Endothelial cell of umbilical vein (primary cell): ENCODE data around the gene ZNF12. TPM values are rescaled to one million over a fixed set of nuclear protein-coding genes. Genes with fewer than 3 reads are reported as not detected.
"Not testable (repeated sequence)": the region's sequence is repeated elsewhere in the genome, so short reads cannot be mapped to it uniquely, and the experiment has no call there.

ENCODE experiments used
- BruUV-seq: library from RNA; stranded (reverse); fragments of 400-500 nt; replicated peaks from 2 replicates; lab custom pipeline; 2021; lab: Mats Ljungman, UMichigan
- CTCF ChIA-PET: fragments of 300-600, 350-600 bp; sonication (Branson Sonifier 250); formaldehyde crosslinking; loops from one replicate; lab custom pipeline; 2021; ENCODE audit warnings: antibody characterized with exemption, inconsistent platforms; lab: Charles Lee
- POLR2A ChIA-PET: fragments of 300-600, 350-600 bp; sonication (Branson Sonifier 250); formaldehyde crosslinking; loops from one replicate; lab custom pipeline; 2021; ENCODE audit warnings: antibody characterized with exemption, inconsistent platforms; lab: Charles Lee
- DNase-seq: peaks from one replicate; pipeline ENCODE4 v3.0.0-alpha.2; 2011; ENCODE audit warnings: low read depth, low spot score
- FAIRE-seq: peaks from 2 replicates; lab custom pipeline; 2011; peaks lifted over from hg19 to GRCh38; lab: Jason Lieb, UNC
- H2AFZ ChIP-seq: 2 replicates; pipeline ENCODE4 v1.6.0; 2012; ENCODE audit warnings: low read depth, low read length, control low read depth, inconsistent platforms
- H3K27ac ChIP-seq: 2 replicates; pipeline ENCODE4 v1.5.1; 2011; ENCODE audit warnings: low read depth, mild to moderate bottlenecking, control low read depth, low read length, moderate library complexity; ENCODE audit not compliant: insufficient read depth
- H3K27me3 ChIP-seq, 2 experiments: 2 replicates each; pipeline versions ENCODE4 v1.6.0 to v1.6.1; 2011; ENCODE audit warnings: low read length in 2 of 2, mixed read lengths in 1 of 2; ENCODE audit not compliant: control insufficient read depth in 2 of 2, insufficient read depth in 2 of 2
- H3K36me3 ChIP-seq, 2 experiments: 2 replicates in 1 of 2; 3 replicates in 1 of 2; pipeline ENCODE4 v1.5.1; 2011; ENCODE audit warnings: low read length in 2 of 2, mild to moderate bottlenecking in 1 of 2, moderate library complexity in 1 of 2; ENCODE audit not compliant: control insufficient read depth in 2 of 2, insufficient read depth in 2 of 2; ENCODE audit errors: extremely low read depth in 1 of 2
- H3K4me1 ChIP-seq: 3 replicates; pipeline ENCODE4 v1.5.1; 2011; ENCODE audit warnings: mild to moderate bottlenecking, low read length; ENCODE audit not compliant: control insufficient read depth, insufficient read depth; ENCODE audit errors: extremely low read depth
- H3K4me2 ChIP-seq: 2 replicates; pipeline ENCODE4 v1.6.1; 2011; ENCODE audit warnings: low read length, control low read depth, mixed read lengths; ENCODE audit not compliant: insufficient read depth
- H3K4me3 ChIP-seq, 3 experiments: fragments of 200-600 bp in 1 of 3; sonication (generic), shearing (Covaris generic) in 1 of 3; replicated peaks in 1 of 3; 2 replicates each; pipeline ENCODE4 v1.5.1; 2011 to 2016; ENCODE audit warnings: control low read depth in 3 of 3, low read length in 3 of 3, mild to moderate bottlenecking in 2 of 3, inconsistent platforms in 1 of 3, low read depth in 1 of 3, moderate library complexity in 1 of 3; ENCODE audit not compliant: insufficient read depth in 1 of 3
- H3K79me2 ChIP-seq: 2 replicates; pipeline ENCODE4 v1.6.0; 2012; ENCODE audit warnings: low read length, inconsistent platforms; ENCODE audit not compliant: control insufficient read depth, insufficient read depth
- H3K9ac ChIP-seq: replicated peaks from 2 replicates; pipeline ENCODE3; 2011; ENCODE audit warnings: low read length, control low read depth; ENCODE audit not compliant: insufficient read depth; ENCODE audit errors: extremely low read depth
- H3K9me1 ChIP-seq: replicated peaks from 3 replicates; pipeline ENCODE4 v1.6.0; 2011; ENCODE audit warnings: mild to moderate bottlenecking, low read length; ENCODE audit not compliant: control insufficient read depth, insufficient read depth; ENCODE audit errors: extremely low read depth
- H3K9me3 ChIP-seq: replicated peaks from 2 replicates; pipeline ENCODE4 v1.5.1; 2012; ENCODE audit warnings: low read length, inconsistent platforms; ENCODE audit not compliant: control insufficient read depth, insufficient read depth
- H4K20me1 ChIP-seq: replicated peaks from 2 replicates; pipeline ENCODE3; 2011; ENCODE audit warnings: mild to moderate bottlenecking, low read length; ENCODE audit not compliant: control insufficient read depth, insufficient read depth; ENCODE audit errors: extremely low read depth
- EZH2 ChIP-seq: IDR thresholded peaks from 2 replicates; pipeline ENCODE4 v1.6.1; 2012; ENCODE audit warnings: borderline replicate concordance, low read depth, mild to moderate bottlenecking, moderate library complexity, low read length, inconsistent platforms; ENCODE audit not compliant: severe bottlenecking
- GATA2 ChIP-seq: IDR thresholded peaks from 2 replicates; pipeline ENCODE4 v1.7.0; 2011; ENCODE audit warnings: low read depth, mild to moderate bottlenecking, moderate library complexity, mixed read lengths, low read length; ENCODE audit not compliant: insufficient read length, insufficient read depth
- POLR2A ChIP-seq: IDR thresholded peaks from 2 replicates; pipeline ENCODE4 v1.6.1; 2012; ENCODE audit warnings: low read depth, mild to moderate bottlenecking, control low read depth, low read length
- dilution Hi-C: fragments of 300-500 bp; cut with MboI; formaldehyde crosslinking; loops from one replicate; pipeline ENCODE4 v1.15.0; 2019; ENCODE audit warnings: low sequenced_read_pairs; ENCODE audit not compliant: extremely low pct_ligation_motif_present
- intact Hi-C: fragments of 100-400 bp; cut with micrococcal nuclease; formaldehyde crosslinking; loops from one replicate; pipeline ENCODE4 v1.10.0; 2022
- polyA plus RNA-seq, 4 experiments: library from polyadenylated mRNA; depleted of rRNA in 3 of 4; stranded (reverse) in 3 of 4; unstranded in 1 of 4; fragments of >200 nt; gene quantifications; 2 replicates each; pipeline versions ENCODE4 v1.2.1 to v1.2.3, GENCODE V29; 2011 to 2012; ENCODE audit warnings: missing spikeins in 1 of 4
- total RNA-seq: library from RNA; stranded (reverse); gene quantifications from 2 replicates; pipeline ENCODE4 v1.2.3, GENCODE V29; 2021
- TF ChIP-seq, protein P1 (sequence below): IDR thresholded peaks from 2 replicates; pipeline ENCODE4 v1.6.1; 2011; ENCODE audit not compliant: insufficient read depth, insufficient read length

ZNF12 gene
- total and polyA plus RNA-seq, 2 donors (not counting 3 experiments of a cell fraction or from before 2014, with no cell fraction given) = 5.0 to 13.4 TPM

DNA sequence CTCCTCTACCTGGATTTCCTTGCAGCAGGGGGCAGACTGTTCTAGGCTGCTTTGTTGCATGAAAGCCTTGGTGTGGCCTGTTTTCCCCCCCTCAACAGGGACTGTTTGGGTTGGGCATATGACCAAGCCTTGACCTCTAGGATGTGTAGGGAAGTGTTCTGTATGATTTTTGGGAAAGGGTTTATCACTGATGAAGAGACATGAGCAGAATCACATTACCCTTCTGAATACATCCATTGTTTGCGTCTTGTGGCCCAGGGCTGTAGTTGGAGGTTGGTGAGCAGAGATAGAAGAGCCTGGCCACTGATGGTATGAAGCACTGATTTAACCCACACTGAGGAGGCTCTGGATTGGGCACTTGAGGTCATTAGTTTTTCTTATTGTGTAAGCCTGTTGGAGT is 26.6 kb downstream of the ZNF12 start:
- DNase-seq = no peak
- dilution Hi-C loops = no loop called here
- Histone ChIP-seq H3K4me1 (no peaks in the 10 kb centered on the region), H3K36me3 (no peaks in the 10 kb centered on the region), H3K4me2 (no peak overlapping the region), H3K79me2 (no peaks in the 10 kb centered on the region), H3K9ac (no peak overlapping the region), H4K20me1 (no peaks in the 10 kb centered on the region), H2AFZ (no peak overlapping the region), H3K9me1 (no peaks in the 10 kb centered on the region), H3K4me3 (no peak overlapping the region), H3K9me3 (peaks cover 13% of the 10 kb centered on the region), H3K27me3 (no peaks in the 10 kb centered on the region), H3K27ac (no peak overlapping the region)
- TF ChIP-seq POLR2A = no peak
- TF ChIP-seq EZH2 = no peak
- BruUV-seq = no TSS peak
- no peak for FAIRE-seq
- intact Hi-C loops = no loop called here
- ChIA-PET CTCF (no interaction called here), POLR2A (no interaction called here)

DNA sequence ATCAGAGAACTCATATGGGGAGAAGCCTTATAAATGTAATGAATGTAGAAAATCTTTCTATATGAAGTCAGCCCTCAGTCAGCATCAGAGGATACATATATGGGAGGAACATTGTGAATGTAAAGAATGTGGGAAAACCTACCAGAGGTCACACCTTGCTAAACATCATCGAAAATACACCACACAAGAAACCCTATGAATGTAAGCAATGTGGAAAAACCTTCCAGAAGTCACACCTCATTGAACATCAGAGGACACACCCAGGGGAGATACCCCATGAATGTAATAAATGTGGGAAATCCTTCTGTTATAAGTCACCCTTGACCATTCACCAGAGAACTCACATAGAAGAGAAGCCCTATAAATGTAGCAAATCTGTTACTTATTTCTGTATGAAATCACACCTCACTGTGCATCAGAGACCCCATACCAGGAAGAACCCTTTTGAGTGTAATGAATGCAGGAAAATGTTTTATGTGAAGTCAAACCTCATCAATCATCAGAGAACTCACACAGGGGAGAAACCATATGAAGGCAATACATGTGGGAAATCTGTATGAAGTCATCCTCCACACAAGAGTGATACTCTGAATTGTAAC is 30.8 kb downstream of the ZNF12 start:
- no peaks in the 10 kb centered on the region for H3K4me1 ChIP-seq
- no peak overlapping the region for H3K4me2 ChIP-seq
- intact Hi-C loops (no loop called here), dilution Hi-C loops (no loop called here)
- no peak for FAIRE-seq
- H3K79me2 ChIP-seq = no peaks in the 10 kb centered on the region
- no peaks in the 10 kb centered on the region for H3K27me3 ChIP-seq
- no peak overlapping the region for H2AFZ ChIP-seq
- ChIA-PET POLR2A (no interaction called here), CTCF (no interaction called here)
- no TSS peak for BruUV-seq
- no peak for DNase-seq
- no peaks in the 10 kb centered on the region for H3K9me1 ChIP-seq
- TF ChIP-seq GATA2 (no peak), EZH2 (no peak)
- TF ChIP-seq, protein P1, sequence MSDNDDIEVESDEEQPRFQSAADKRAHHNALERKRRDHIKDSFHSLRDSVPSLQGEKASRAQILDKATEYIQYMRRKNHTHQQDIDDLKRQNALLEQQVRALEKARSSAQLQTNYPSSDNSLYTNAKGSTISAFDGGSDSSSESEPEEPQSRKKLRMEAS = no peak
- H3K4me3 ChIP-seq = no peak overlapping the region
- H3K27ac ChIP-seq = no peak overlapping the region
- peaks cover 14% of the 10 kb centered on the region for H3K9me3 ChIP-seq
- H3K36me3 ChIP-seq = no peaks in the 10 kb centered on the region
- no peak overlapping the region for H3K9ac ChIP-seq
- H4K20me1 ChIP-seq = no peaks in the 10 kb centered on the region

DNA sequence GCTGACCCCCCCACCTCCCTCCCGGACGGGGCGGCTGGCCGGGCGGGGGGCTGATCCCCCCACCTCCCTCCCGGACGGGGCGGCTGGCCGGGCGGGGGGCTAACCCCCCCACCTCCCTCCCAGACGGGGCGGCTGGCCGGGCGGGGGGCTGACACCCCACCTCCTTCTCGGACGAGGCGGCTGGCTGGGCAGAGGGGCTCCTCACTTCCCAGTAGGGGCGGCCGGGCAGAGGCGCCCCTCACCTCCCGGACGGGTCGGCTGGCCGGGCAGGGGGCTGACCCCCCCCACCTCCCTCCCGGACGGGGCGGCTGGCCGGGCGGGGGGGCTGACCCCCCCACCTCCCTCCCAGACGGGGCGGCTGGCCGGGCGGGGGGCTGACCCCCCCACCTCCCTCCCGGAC is 35.9 kb downstream of the ZNF12 start:
- H3K9me1 ChIP-seq, DNase-seq, H3K9ac ChIP-seq, intact Hi-C loops, H3K27ac ChIP-seq, BruUV-seq, H4K20me1 ChIP-seq, H3K4me1 ChIP-seq, H3K9me3 ChIP-seq, dilution Hi-C loops, H3K4me3 ChIP-seq, H3K79me2 ChIP-seq, H3K36me3 ChIP-seq, H2AFZ ChIP-seq, POLR2A ChIA-PET, FAIRE-seq, H3K27me3 ChIP-seq, H3K4me2 ChIP-seq, CTCF ChIA-PET: not testable (repeated sequence)
